OCI-M2 (cell line): ENCODE data around the gene NXF1.
"Not testable (repeated sequence)": the region's sequence is repeated elsewhere in the genome, so short reads cannot be mapped to it uniquely, and the experiment has no call there.

Experiments
- DNase-seq: peaks from one replicate; lab custom pipeline; 2025; ENCODE audit not compliant: unreplicated experiment; lab: John Stamatoyannopoulos, UW

Gene NXF1

GRCh38 chr11:62805076-62805892, at the start of gene NXF1:
Gene NXF1 (minus strand): TSS chr11:62805440. CDS start chr11:62805356, 84 bp downstream.
- DNase-seq: peak; percentile 65

GRCh38 chr11:62854013-62854824, 49.0 kb upstream of the NXF1 start:
- DNase-seq: no peak

GRCh38 chr11:62853279-62853965, 48.2 kb upstream of the NXF1 start:
- no peak for DNase-seq

- no peak for DNase-seq
Observed at GRCh38 chr11:62852523-62853188, 47.4 kb upstream of the NXF1 start.

GRCh38 chr11:62851807-62852522, 46.7 kb upstream of the NXF1 start:
- no peak for DNase-seq

GRCh38 chr11:62850911-62851806, 45.9 kb upstream of the NXF1 start:
- DNase-seq: no peak

- no peak for DNase-seq
Observed at GRCh38 chr11:62847767-62848314, 42.6 kb upstream of the NXF1 start.

GRCh38 chr11:62846177-62846576, 40.9 kb upstream of the NXF1 start:
- DNase-seq: no peak

GRCh38 chr11:62844154-62844553, 38.9 kb upstream of the NXF1 start:
- DNase-seq: no peak

GRCh38 chr11:62843466-62843865, 38.2 kb upstream of the NXF1 start:
- DNase-seq: no peak

- not testable (repeated sequence) for DNase-seq
Observed at GRCh38 chr11:62842891-62843290, 37.7 kb upstream of the NXF1 start.

- DNase-seq: no peak
Observed at GRCh38 chr11:62842171-62842741, 37.0 kb upstream of the NXF1 start.

- peak; percentile 91 for DNase-seq
Observed at GRCh38 chr11:62841361-62842170, 36.3 kb upstream of the NXF1 start.

- DNase-seq: not testable (repeated sequence)
Observed at GRCh38 chr11:62840721-62841360, 35.6 kb upstream of the NXF1 start.

- DNase-seq: peak; percentile 66
Observed at GRCh38 chr11:62839050-62839945, 34.1 kb upstream of the NXF1 start, which contains the start of gene WDR74. Gene WDR74 (minus strand): TSS chr11:62839590. CDS start chr11:62839570, 20 bp downstream.

GRCh38 chr11:62835336-62835735, 30.1 kb upstream of the NXF1 start:
- DNase-seq: no peak
